ENCODE measurements around the gene GBX1. TPM values are rescaled to one million over a fixed set of nuclear protein-coding genes. Genes with fewer than 3 reads are reported as not detected.

GBX1 gene
- total and polyA plus RNA-seq, 11 donors = 0.27 to 0.52 (median 0.34) TPM; not detected in 5

GRCh38 chr7:151115121-151115835, 52.2 kb downstream of the GBX1 start:
- peaks cover 0 to 31% (median 27%) of the 10 kb centered on the region in 9 donors for H3K36me3 ChIP-seq
- intact Hi-C loops (cut with DNase I) = loop anchor here in 4 of 10 donors (10.0 kb wide), 3 partner anchors 50 to 220 kb away; partner anchors contain the start of genes ABCB8 (in 1 of the 4) and ATG9B (in 1 of the 4)
- WGBS, 4 donors = 3 to 57% (median 6%) methylated on average over 17 to 114 of the region's 114 CpGs
- H3K27me3 ChIP-seq = peaks cover 0 to 5% (median 0%) of the 10 kb centered on the region in 9 donors
- TF ChIP-seq POLR2A (IDR thresholded peaks at IDR 0.05) = no peak
- peak in 1 of 12 donors; percentile 15 for TF ChIP-seq CTCF (IDR thresholded peaks at IDR 0.05)
- H3K4me1 ChIP-seq = peaks cover 0 to 32% (median 18%) of the 10 kb centered on the region in 12 donors
- H3K27ac ChIP-seq = peak overlapping the region in 1 of 12 donors; percentile 38
- peak in 3 of 4 donors; percentile 34 to 47 (median 35) for ATAC-seq
- peak in 1 of 5 donors; percentile 65 for DNase-seq
- H3K4me3 ChIP-seq = peak overlapping the region in 7 of 12 donors; percentile 9 to 50 (median 34)
- no peaks in the 10 kb centered on the region for H3K9me3 ChIP-seq

GRCh38 chr7:151114151-151115090, 53.1 kb downstream of the GBX1 start:
- Histone ChIP-seq H3K27me3 (peaks cover 0 to 5% (median 0%) of the 10 kb centered on the region in 9 donors), H3K36me3 (peaks cover 0 to 22% (median 19%) of the 10 kb centered on the region in 9 donors), H3K4me1 (peaks cover 0 to 40% (median 23%) of the 10 kb centered on the region in 12 donors), H3K27ac (no peak overlapping the region), H3K9me3 (no peaks in the 10 kb centered on the region), H3K4me3 (peak overlapping the region in 7 of 12 donors; percentile 3 to 50 (median 34))
- intact Hi-C loops (cut with DNase I) = loop anchor here in 9 of 10 donors (5.0 to 10.0 kb wide), 6 partner anchors 50 to 220 kb away; partner anchors contain the start of genes ABCB8 (in 1 of the 9) and ATG9B (in 1 of the 9)
- no peak for ATAC-seq
- TF ChIP-seq CTCF (IDR thresholded peaks at IDR 0.05) (no peak), POLR2A (IDR thresholded peaks at IDR 0.05) (no peak)
- peak in 1 of 5 donors; percentile 57 for DNase-seq
- 22 to 37% (median 29%) methylated on average over 43 to 101 of the region's 101 CpGs for WGBS, 4 donors

- TF ChIP-seq POLR2A (IDR thresholded peaks at IDR 0.05) (no peak), CTCF (IDR thresholded peaks at IDR 0.05) (no peak)
- H3K9me3 ChIP-seq = no peaks in the 10 kb centered on the region
- no peak overlapping the region for H3K4me3 ChIP-seq
- intact Hi-C loops (cut with DNase I) = loop anchor here in 9 of 10 donors (2.0 to 10.0 kb wide), 7 partner anchors 49 to 219 kb away; partner anchors contain the start of genes ABCB8 (in 2 of the 9) and ATG9B (in 1 of the 9)
- whole genome bisulfite sequencing, 4 donors = 83 to 91% (median 84%) methylated on average over 7 to 13 of the region's 13 CpGs
- peaks cover 0 to 41% (median 23%) of the 10 kb centered on the region in 12 donors for H3K4me1 ChIP-seq
- peaks cover 0 to 13% (median 10%) of the 10 kb centered on the region in 9 donors for H3K36me3 ChIP-seq
- ATAC-seq = no peak
- H3K27ac ChIP-seq = no peak overlapping the region
- DNase-seq = peak in 1 of 5 donors; percentile 52
- peaks cover 0 to 5% (median 0%) of the 10 kb centered on the region in 9 donors for H3K27me3 ChIP-seq
Observed at GRCh38 chr7:151113344-151114150, 53.9 kb downstream of the GBX1 start.

Data from heart left ventricle (tissue), 16 donors.